Bladder microvascular endothelial cell (primary cell): ENCODE data around the gene TSNAXIP1. TPM values are rescaled to one million over a fixed set of nuclear protein-coding genes. Genes with fewer than 3 reads are reported as not detected.

Experiments used
- total RNA-seq: library from RNA; depleted of rRNA; stranded (reverse); fragments of >200 nt; gene quantifications from 2 replicates; pipeline ENCODE4 v1.2.3, GENCODE V29; 2014

The TSNAXIP1 gene, protein sequence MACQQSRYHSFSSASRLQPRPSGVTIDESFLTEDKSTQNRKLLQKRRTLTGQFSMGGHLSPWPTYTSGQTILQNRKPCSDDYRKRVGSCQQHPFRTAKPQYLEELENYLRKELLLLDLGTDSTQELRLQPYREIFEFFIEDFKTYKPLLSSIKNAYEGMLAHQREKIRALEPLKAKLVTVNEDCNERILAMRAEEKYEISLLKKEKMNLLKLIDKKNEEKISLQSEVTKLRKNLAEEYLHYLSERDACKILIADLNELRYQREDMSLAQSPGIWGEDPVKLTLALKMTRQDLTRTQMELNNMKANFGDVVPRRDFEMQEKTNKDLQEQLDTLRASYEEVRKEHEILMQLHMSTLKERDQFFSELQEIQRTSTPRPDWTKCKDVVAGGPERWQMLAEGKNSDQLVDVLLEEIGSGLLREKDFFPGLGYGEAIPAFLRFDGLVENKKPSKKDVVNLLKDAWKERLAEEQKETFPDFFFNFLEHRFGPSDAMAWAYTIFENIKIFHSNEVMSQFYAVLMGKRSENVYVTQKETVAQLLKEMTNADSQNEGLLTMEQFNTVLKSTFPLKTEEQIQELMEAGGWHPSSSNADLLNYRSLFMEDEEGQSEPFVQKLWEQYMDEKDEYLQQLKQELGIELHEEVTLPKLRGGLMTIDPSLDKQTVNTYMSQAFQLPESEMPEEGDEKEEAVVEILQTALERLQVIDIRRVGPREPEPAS
- total RNA-seq: 0.81 and 0.88 TPM in 2 replicates

DNA sequence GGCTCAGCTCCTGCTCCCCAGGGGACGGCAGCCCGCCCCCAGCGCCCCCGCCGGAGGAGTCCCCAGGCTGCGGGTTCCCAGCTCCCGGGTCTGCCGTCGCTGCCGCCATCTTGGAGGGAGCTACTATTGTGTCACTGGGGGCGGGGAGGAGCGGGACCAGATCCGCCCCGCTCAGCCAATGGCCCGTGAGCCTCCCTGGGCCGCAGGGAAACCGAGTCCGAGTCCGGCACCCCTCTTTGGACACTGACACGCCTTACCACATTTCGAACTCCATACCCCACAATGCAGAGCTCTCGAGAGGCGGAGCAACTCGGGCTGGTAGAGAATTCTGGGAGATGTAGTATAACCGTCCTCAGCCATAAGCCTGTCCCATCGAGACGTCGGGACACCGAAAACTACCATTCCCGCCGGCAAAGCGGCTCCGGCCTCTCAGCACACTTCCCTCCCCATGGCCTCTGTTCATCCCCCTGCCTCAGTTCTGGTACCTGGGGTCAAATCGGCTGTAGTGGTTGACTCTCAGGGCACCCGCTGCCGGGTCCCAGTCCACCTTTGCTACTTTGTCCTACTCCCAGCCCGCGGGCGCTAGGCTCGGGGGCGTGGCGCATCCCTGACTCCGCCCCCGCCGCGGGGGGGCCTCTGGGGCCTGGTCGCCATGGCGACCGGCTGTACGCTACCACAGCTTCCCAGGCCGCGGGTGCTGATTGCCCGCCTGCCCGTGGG is at the start of gene TSNAXIP1, which contains the start of gene RANBP10:
Gene TSNAXIP1 (plus strand): TSS at position 462 of the 720 bp plus-strand sequence. CDS start 261 bp downstream, outside the sequence.
Gene RANBP10 (minus strand): TSS at position 133 of the 720 bp plus-strand sequence. CDS start 24 bp downstream, at position 109.

DNA sequence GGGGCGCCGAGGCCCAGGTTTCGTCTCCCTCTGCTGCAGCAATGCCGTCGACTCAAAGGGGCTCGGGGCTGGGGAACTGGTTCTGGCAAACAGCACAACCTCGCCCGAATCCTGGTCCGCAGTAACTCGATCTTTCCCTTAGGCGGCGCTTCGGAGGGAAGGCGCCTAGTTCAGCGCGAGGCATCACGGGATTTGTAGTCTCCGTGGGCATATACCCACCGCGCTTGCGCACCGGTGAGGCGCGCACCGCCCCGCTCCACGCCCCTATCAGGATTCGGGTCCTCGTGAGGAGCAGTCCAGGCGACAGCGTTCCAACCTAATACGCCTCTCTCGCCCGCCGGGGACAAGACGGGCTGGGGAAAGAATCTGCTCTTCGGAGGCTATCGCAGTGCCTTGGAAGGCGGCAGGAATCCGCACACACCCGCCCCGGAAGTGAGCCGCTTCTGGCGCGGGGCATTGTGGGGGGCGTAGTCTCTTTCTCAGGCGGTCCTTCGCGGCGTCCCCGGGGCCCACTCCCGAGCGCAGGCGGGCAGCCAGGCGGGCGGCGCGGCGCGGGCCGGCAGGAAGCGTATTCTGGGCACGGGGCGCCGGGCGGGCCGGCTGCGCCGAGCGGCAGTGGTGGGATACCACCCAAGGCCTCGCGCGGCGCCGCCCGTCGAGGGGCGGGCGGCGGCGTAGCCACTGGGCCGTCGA is 35.3 kb downstream of the TSNAXIP1 start, which contains the start of gene THAP11:
Gene THAP11 (plus strand): TSS at position 505 of the 693 bp plus-strand sequence. CDS start 235 bp downstream, outside the sequence.

GRCh38 chr16:67846320-67847063 is 39.8 kb downstream of the TSNAXIP1 start, which contains the start of gene NUTF2:
Gene NUTF2, plus strand, starts transcription at chr16:67846933. Its CDS starts 18,198 bp downstream, at chr16:67865131.

GRCh38 chr16:67847064-67847861 is 40.6 kb downstream of the TSNAXIP1 start, which contains the start of gene CENPT:
Gene CENPT, minus strand, starts transcription at chr16:67847693. Its CDS starts 13,834 bp downstream, at chr16:67833859.

DNA sequence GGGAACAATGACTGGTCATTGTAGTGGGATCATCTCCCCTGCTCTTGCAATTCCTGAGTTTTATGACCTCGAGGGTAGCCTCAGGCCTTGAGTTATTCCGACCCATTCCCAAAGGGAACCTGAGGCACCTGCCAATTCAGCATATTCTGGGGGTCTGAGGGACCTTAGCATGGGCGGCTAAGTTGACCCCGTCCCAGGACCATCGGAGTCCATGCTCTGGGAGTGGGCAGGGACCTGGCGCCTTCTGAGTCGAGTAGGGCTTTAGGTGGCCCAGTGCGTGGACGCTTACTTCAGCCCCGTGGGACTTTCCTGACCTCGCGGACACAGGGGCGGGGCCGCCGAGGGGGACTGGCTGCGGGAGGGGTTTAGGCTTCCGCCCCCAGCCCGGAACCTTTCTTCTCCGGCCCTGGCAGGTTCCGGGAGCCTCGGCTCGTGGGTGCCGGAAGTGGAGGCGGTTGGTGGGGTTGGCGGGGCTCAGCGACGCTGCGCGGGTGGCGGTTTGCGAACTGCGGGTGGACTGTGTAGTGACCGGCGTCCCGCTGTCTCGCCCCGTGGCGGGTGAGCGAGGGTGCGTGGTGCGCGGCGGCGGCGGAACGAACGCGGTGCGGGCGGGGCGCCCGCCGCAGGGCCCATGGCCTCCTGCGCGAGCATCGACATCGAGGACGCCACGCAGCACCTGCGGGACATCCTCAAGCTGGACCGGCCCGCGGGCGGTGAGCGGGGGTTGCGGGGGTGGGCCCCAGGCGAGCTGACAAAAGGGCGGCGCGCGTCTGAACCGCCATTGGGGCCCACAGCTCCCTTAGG is 66.1 kb downstream of the TSNAXIP1 start, which contains the start of gene EDC4:
Gene EDC4 (plus strand): TSS at position 422 of the 804 bp plus-strand sequence. CDS start 210 bp downstream, at position 632.

Other genes with a start within 250 kb of the TSNAXIP1 start
- 20.1 and 28.3 TPM in 2 replicates for gene CTCF, start 244.4 kb upstream of the TSNAXIP1 start, total RNA-seq
- gene CARMIL2, start 161.7 kb upstream of the TSNAXIP1 start, total RNA-seq: 0.25 and 0.49 TPM in 2 replicates
- 13.4 and 14.4 TPM in 2 replicates for gene ACD, start 146.6 kb upstream of the TSNAXIP1 start, total RNA-seq
- gene PARD6A, start 145.9 kb upstream of the TSNAXIP1 start, total RNA-seq: 2.5 and 2.8 TPM in 2 replicates
- 14.3 and 14.9 TPM in 2 replicates for gene ENKD1, start 140.1 kb upstream of the TSNAXIP1 start, total RNA-seq
- 2.0 and 2.8 TPM in 2 replicates for gene C16orf86, start 140.1 kb upstream of the TSNAXIP1 start, total RNA-seq
- 40.5 and 62.6 TPM in 2 replicates for gene GFOD2, start 87.6 kb upstream of the TSNAXIP1 start, total RNA-seq
- 4.2 and 11.8 TPM in 2 replicates for gene RANBP10, start 329 bp upstream of the TSNAXIP1 start, total RNA-seq
- 26.6 and 43.9 TPM in 2 replicates for gene THAP11, start 35.4 kb downstream of the TSNAXIP1 start, total RNA-seq
- gene NUTF2, start 40.0 kb downstream of the TSNAXIP1 start, total RNA-seq: 119 and 125 TPM in 2 replicates
- gene CENPT, start 40.8 kb downstream of the TSNAXIP1 start, total RNA-seq: 17.2 and 25.7 TPM in 2 replicates
- gene EDC4, start 66.2 kb downstream of the TSNAXIP1 start, total RNA-seq: 57.0 and 92.5 TPM in 2 replicates
- 0.16 TPM in 1 of 2 replicates, not detected in the other for gene NRN1L, start 78.0 kb downstream of the TSNAXIP1 start, total RNA-seq
- 12.5 and 35.7 TPM in 2 replicates for gene PSKH1, start 86.4 kb downstream of the TSNAXIP1 start, total RNA-seq
- gene CTRL, start 125.0 kb downstream of the TSNAXIP1 start, total RNA-seq: 0.49 and 0.76 TPM in 2 replicates
- gene PSMB10, start 130.0 kb downstream of the TSNAXIP1 start, total RNA-seq: 61.3 and 125 TPM in 2 replicates
- 3.4 and 11.4 TPM in 2 replicates for gene LCAT, start 137.2 kb downstream of the TSNAXIP1 start, total RNA-seq
- gene SLC12A4, start 161.7 kb downstream of the TSNAXIP1 start, total RNA-seq: 58.9 and 225 TPM in 2 replicates
- 0.16 TPM in 1 of 2 replicates, not detected in the other for gene DPEP3, start 173.6 kb downstream of the TSNAXIP1 start, total RNA-seq
- 0.16 and 1.4 TPM in 2 replicates for gene DPEP2, start 192.6 kb downstream of the TSNAXIP1 start, total RNA-seq
- gene DPEP2NB, start 209.0 kb downstream of the TSNAXIP1 start, total RNA-seq: not detected in 2 replicates
- 8.6 and 12.2 TPM in 2 replicates for gene DDX28, start 216.3 kb downstream of the TSNAXIP1 start, total RNA-seq
- gene DUS2, start 216.4 kb downstream of the TSNAXIP1 start, total RNA-seq: 10.5 and 24.0 TPM in 2 replicates